HG02943 (cell line): ENCODE measurements around the gene GULP1.
"Not testable (repeated sequence)": the region's sequence is repeated elsewhere in the genome, so short reads cannot be mapped to it uniquely, and the experiment has no call there.

ENCODE experiments used
- ATAC-seq: cut with Tn5 transposase; IDR thresholded peaks from one replicate; pipeline ENCODE4 v1.9.1; 2021; ENCODE audit warnings: mild to moderate bottlenecking, low read depth, moderate library complexity; ENCODE audit not compliant: unreplicated experiment

The GULP1 gene

DNA sequence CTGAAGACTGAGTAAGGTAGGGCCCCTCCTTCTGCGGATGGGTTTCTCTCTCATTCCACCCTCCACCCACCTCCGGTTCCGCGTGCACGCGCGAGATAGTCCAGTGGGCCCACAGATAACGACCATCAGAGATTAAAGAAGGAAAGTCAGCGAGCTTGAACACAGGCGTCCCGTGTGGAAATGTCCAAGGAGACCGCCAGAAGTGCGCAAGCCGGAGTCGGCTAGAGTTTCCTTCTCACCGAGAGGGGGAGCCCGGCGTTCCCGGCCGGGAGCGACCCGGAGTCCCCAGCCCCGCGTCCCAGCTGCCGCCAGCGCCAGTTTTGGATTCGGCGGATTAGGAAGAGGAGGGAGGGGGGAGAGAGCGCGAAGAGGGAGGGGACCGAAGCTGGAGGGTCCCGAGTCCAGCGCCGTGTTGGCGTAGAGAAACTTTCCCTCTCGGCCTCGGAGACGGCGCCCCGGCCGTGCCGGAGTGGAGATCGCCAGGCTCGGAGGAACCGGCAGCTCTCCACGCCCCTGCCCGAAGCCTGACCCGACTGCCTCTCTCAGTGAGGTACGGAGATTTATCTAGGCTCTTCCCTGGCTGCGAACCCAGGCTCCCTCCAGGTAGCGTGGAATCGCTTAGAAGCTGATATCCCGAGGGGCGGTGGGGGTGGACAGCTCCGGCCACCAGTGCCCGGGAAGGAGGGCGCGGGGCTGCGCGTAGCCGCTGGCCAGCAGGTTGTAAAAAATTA lies at the start of gene GULP1:
Gene GULP1 (plus strand): TSS at position 258 of the 731 bp plus-strand sequence. CDS start 185,829 bp downstream, outside the sequence.
- no peak for ATAC-seq

- no peak for ATAC-seq
These were observed 48.3 kb upstream of the GULP1 start for GRCh38 chr2:188243381-188243780.

GRCh38 chr2:188244383-188244782 lies 47.3 kb upstream of the GULP1 start:
- ATAC-seq = no peak

GRCh38 chr2:188245230-188245629 lies 46.4 kb upstream of the GULP1 start:
- no peak for ATAC-seq

DNA sequence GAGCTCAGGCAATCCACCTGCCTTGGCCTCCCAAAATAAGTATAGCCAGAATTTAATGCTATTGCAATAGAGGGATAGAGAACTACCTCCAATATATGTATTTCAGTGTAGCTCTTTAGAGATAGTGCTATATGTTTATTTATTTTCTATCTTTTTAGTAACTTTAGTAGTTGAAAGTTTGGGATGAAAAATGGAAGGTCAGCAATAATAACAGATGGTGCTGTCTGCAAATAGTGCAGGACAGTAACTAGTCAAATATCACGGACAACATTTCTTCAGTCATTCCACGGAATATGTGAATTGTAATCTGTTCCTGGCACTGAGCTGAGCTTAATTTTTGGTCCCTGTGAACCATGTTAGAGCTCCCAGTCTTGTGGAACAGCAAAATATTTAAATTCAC lies 43.2 kb upstream of the GULP1 start:
- no peak for ATAC-seq

DNA sequence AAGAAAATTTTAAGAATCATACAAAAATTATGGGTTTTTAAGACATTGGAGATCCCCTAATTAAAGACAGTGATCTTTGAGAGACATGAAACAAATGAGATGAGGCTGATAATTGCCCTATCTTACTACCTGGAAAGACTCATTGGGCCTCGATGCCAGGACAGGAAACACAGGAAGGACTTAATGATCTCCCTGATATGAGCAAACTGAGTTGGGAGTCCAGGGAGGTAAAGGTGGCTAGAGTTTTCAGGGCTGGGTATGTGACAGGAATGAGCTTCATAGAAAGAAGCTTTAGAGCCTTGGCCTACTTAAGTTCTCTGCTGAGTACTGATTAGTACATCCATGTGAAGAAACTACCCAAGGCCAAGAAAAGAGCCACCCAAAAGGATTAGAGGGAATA lies 40.6 kb upstream of the GULP1 start:
- ATAC-seq = no peak

DNA sequence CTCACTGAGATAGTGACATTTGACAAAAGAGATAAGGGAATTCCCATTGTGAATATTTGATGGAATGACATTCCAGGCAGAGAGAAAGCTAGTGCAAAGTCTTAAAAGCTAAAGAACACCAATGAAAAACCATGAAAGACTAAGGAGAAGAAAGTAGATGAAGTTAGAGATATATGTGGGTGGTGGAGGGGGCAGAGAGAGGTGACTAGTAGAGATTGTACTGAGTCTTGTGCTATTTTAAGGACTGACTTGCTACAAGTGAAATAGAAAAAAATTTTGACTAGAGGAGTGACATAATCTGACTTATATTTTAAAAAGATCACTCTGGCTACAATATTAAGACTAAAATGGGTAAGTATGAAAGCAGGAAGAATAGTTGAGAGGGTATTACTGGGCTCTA lies 35.3 kb upstream of the GULP1 start:
- no peak for ATAC-seq

DNA sequence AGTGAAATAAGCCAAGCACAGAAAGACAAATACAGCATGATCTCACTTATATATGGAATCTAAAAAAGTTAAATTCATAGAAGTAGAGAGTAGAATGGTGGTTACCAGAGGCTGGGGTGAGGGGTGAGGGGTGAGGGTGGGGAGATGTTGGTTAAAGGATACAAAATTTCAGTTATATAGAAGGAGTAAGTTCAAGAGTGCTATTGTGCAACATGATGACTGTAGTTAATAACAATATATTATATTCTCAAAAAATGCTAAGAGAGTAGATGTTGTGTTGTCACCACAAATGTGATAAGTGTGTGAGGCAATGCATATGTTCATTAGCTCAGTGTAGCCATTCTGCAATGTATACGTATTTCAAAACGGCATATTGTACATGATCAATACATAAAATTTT lies 26.4 kb upstream of the GULP1 start:
- ATAC-seq = no peak

DNA sequence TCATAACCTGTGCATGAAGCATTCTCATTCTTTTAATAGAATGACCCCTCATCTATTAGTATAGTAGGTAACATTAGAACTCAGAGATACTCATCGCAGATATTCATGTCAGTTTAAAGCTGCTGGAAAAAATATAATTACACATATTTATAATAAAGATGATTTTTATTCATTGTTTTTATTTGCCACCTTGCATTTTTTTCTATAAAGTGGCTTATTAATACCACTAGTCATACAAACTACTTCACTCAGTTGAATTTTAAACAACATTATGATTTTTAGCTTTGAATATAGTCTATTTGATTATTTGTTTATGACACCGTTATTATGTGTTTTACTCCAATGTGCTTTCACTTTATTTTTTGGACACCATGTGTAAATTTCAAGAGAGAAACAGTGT lies 23.9 kb upstream of the GULP1 start:
- ATAC-seq = no peak

DNA sequence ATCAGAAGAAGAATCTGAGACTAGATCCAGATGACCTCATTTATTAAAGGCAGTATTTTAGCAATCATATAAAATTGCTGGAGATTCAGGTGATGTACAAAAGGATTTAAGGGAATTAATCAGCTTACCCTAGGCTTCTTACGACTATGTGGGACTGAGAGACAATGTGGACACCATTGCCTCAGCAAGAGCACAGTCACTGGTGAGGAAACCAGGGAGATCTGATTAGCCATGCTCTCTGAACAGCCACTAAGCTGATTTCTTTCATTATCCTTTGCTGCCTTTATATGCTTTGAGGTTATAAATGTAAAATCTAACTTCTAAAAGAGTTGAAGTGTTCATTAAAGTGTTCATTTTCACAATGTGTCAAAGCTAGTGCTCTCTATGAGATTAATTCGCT lies 22.7 kb upstream of the GULP1 start:
- no peak for ATAC-seq

- ATAC-seq = no peak
These were observed 19.6 kb upstream of the GULP1 start for GRCh38 chr2:188272121-188272520.

GRCh38 chr2:188274274-188274673 lies 17.4 kb upstream of the GULP1 start:
- no peak for ATAC-seq

GRCh38 chr2:188276255-188276654 lies 15.4 kb upstream of the GULP1 start:
- ATAC-seq = no peak

DNA sequence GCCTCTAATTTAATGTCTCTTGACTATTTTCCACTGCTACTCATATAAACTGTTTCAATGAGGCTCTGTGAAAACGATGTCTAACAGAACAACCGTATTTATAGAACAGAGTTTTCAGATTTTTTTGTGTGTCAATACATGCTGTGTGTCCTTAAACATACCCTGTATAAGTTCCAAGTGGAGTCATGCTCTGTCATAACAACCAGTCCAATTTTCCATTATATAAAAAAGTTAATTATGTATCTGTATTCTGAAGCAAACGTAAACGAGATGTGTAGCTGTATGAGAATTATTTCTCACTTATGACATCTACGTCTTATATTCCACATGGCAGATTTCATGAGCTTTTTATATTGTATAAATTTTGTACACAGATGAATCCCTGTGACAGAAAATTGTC lies 13.9 kb upstream of the GULP1 start:
- no peak for ATAC-seq

- no peak for ATAC-seq
These were observed 13.1 kb upstream of the GULP1 start for GRCh38 chr2:188278388-188279092.

DNA sequence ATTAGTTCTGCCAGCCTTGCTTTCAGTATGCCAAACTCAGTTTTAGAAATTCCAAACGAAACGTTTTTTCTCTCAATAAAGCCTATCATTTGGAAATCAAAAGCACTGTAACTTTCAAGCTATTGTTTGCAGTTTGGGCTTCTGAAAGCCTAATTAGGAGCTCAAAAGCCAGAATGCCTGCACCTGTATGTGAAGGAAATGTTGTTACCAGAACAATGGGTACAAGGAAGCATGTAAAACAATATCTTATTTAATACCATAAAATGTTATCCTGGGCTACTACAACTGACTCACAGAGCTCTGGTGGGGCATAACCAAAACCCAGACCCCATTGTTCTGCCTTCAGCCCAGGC lies 12.6 kb upstream of the GULP1 start:
- ATAC-seq = no peak

GRCh38 chr2:188280811-188281222 lies 10.9 kb upstream of the GULP1 start:
- ATAC-seq = no peak

GRCh38 chr2:188282907-188283306 lies 8.8 kb upstream of the GULP1 start:
- no peak for ATAC-seq

DNA sequence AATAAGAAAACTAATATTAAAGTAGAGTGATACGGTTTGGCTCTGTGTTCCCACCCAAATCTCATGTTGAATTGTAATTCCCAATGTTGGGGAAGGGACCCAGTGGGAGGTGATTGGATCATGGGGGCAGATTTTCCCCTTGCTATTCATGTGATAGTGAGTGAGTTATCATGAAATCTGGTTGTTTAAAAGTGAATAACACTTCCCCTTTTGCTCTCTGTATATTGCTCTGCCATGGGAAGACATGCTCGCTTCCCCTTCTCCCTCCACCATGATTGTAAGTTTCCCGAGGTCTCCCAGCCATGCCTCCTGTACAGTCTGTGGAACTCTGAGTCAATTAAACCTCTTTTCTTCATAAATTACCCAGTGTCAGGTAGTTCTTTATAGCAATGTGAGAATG lies 7.4 kb upstream of the GULP1 start:
- not testable (repeated sequence) for ATAC-seq

DNA sequence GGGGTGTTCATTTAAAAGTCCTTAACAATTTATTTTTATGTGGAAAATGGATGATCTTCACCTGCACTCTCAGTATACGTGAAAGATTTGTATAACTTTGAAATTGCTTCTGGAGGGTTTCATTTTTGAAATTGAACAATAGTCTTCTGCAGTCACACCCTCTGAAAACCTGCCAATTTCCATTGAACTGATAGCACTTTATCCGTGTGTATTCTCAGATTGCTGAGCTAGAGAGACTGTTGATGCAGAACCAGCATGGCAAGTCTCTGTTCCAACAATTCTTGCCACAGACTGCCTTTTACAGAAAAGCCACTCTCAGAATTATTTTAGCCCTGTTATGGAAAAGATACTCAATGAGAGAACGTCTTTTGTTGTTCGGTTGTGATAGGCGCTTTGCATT lies 6.6 kb upstream of the GULP1 start:
- ATAC-seq = no peak

- no peak for ATAC-seq
These were observed 5.9 kb upstream of the GULP1 start for GRCh38 chr2:188285774-188286173.

- ATAC-seq = no peak
These were observed 495 bp upstream of the GULP1 start for GRCh38 chr2:188291142-188291616.
